GM04504 (cell line): ENCODE measurements around the gene SCARB1.

Experiments used
- DNase-seq: peaks from one replicate; pipeline ENCODE4 v3.0.0-alpha.2; 2012; ENCODE audit warnings: low read depth

Gene SCARB1

GRCh38 chr12:124745891-124746570 is 117.6 kb downstream of the SCARB1 start:
- peak; percentile 90 for DNase-seq

GRCh38 chr12:124745465-124745890 is 118.2 kb downstream of the SCARB1 start:
- DNase-seq = no peak

GRCh38 chr12:124744659-124745464 is 118.8 kb downstream of the SCARB1 start:
- DNase-seq = no peak

GRCh38 chr12:124744273-124744640 is 119.4 kb downstream of the SCARB1 start:
- no peak for DNase-seq

- DNase-seq = no peak
Observed at GRCh38 chr12:124743479-124744272, 120.0 kb downstream of the SCARB1 start.

- DNase-seq = no peak
Observed at GRCh38 chr12:124742678-124743077, 121.0 kb downstream of the SCARB1 start.

GRCh38 chr12:124742111-124742510 is 121.6 kb downstream of the SCARB1 start:
- DNase-seq = no peak

GRCh38 chr12:124741211-124741610 is 122.5 kb downstream of the SCARB1 start:
- no peak for DNase-seq

- DNase-seq = no peak
Observed at GRCh38 chr12:124740691-124741137, 123.0 kb downstream of the SCARB1 start.

- DNase-seq = no peak
Observed at GRCh38 chr12:124739953-124740561, 123.6 kb downstream of the SCARB1 start.

- DNase-seq = no peak
Observed at GRCh38 chr12:124738636-124739467, 124.8 kb downstream of the SCARB1 start.

- DNase-seq = no peak
Observed at GRCh38 chr12:124737772-124738635, 125.7 kb downstream of the SCARB1 start.

- DNase-seq = no peak
Observed at GRCh38 chr12:124737040-124737419, 126.6 kb downstream of the SCARB1 start.

GRCh38 chr12:124736115-124737039 is 127.3 kb downstream of the SCARB1 start:
- DNase-seq = no peak

GRCh38 chr12:124734224-124734788 is 129.4 kb downstream of the SCARB1 start:
- no peak for DNase-seq

- no peak for DNase-seq
Observed at GRCh38 chr12:124733086-124733485, 130.6 kb downstream of the SCARB1 start.

- no peak for DNase-seq
Observed at GRCh38 chr12:124732275-124733075, 131.2 kb downstream of the SCARB1 start.

GRCh38 chr12:124731869-124732268 is 131.8 kb downstream of the SCARB1 start:
- DNase-seq = no peak
